ACHN (cell line): ENCODE results near the gene ZSCAN22.

Source experiments
- DNase-seq: peaks from one replicate; pipeline ENCODE4 v3.0.0-alpha.2; 2015
- in situ Hi-C: cut with HindIII; loops from 2 replicates; pipeline ENCODE4 v1.10.0; 2017; ENCODE audit warnings: low sequenced_read_pairs, low pct_ligation_motif_present, low pct_unique_long_range_greater_than_20kb

The ZSCAN22 gene

DNA sequence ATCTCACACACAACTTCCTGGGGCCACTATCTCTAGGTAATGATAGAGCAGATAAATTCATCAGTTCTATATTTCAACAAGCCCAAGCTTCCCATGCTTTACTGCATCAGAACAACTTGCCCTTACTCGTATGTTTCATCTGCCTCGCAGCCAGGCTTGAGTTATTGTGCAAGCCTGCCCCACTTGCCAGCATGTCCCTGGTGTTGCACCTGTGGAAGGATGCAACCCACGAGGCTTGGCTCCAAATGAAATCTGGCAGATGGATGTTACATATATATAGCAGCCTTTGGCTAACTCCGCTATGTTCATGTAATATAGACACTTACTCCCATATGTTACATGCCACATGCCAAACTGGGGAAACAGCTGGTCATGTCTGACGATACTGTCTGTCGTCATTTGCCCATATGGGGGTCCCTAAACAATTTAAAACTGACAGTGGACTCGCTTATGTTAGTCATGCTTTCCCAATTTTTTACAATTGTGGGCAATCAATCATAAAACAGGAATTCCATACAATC lies 15.4 kb upstream of the ZSCAN22 start:
- DNase-seq, result no peak
- in situ Hi-C loops, result no loop called here

DNA sequence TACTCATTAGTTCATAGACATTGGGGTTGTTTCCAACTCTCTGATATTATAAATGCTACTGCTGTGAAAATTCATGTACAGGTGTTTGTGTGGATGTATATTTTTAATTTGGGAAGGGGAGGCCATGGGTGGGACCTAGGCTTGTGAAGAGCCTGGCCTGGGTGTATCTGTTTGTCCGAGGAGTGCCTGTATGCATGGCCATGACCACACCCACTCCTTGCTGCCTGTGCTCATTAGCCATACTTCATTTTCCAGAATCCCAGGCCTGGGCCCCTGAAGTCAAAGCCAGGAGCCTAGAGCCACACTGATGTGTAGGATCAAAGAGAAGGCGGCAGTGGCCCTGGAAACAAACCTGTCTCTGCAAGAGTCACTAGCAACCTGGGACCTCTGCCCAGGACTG lies 11.2 kb upstream of the ZSCAN22 start:
- in situ Hi-C loops, result no loop called here
- DNase-seq, result no peak

DNA sequence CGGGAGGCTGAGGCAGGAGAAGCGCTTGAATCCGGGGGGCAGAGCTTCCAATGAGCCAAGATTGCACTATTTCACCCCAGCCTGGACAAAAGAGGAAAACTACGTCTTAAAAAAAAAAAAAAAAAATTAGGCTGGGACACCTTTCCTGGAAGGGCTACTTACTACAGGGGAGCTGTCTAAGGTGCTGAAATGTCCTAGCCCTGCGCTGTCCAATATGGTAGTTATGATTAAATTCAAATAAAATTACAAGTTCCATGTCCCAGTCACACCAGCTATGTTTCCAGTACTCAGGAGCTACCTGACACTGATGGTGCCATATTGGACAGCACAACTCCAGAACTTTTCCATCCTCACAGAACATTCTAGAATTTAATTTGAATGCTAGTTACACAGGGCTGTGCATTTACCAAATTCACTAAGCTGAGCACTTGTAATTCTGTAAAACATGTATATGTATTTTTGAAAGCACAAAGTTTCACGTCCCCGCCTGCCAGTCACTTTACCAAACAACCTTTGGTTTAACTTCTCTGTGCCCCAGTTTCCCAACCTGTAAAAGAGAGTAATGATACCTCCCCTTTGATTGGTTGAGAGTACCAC lies 9.2 kb upstream of the ZSCAN22 start:
- in situ Hi-C loops, result no loop called here
- peak; percentile 55 for DNase-seq

DNA sequence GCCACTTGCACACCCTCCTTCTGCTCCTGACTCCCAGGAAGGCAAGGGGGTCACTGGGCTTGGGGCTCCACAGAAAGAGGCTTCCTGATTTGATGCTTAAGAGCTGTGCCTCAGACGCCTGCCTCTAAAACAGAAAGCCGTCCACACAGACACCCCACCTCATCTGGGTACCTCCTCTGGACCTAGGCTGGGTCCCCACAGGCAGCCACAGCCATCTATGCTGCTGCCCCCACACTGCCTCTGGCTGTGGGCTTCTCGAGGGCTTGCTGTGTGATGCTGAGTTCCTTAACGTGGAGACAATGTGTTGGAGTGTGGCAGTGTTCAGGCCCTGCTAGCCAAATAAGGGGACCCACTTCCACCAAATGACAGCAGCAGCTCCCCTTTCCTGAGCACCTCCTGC lies 8.5 kb upstream of the ZSCAN22 start:
- DNase-seq, result no peak
- in situ Hi-C loops, result no loop called here

DNA sequence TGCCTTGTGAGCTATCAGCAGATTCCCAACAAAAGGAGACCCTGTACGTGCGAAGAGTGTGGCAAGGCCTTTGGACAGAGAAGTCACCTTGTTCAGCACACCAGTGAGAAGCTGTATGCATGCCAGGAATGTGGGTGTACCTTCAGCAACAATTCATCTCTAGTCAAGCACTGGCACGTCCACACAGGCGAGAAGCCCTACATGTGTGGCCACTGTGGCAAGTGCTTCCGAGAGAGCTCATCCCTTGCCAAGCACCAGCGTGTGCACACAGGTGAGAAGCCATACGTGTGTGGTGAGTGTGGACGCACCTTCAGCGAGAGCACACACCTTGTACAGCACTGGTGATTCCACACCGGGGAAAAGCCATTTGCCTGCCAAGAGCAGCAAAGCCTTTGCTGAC lies 7.6 kb upstream of the ZSCAN22 start:
- in situ Hi-C loops, result no loop called here
- DNase-seq, result no peak

DNA sequence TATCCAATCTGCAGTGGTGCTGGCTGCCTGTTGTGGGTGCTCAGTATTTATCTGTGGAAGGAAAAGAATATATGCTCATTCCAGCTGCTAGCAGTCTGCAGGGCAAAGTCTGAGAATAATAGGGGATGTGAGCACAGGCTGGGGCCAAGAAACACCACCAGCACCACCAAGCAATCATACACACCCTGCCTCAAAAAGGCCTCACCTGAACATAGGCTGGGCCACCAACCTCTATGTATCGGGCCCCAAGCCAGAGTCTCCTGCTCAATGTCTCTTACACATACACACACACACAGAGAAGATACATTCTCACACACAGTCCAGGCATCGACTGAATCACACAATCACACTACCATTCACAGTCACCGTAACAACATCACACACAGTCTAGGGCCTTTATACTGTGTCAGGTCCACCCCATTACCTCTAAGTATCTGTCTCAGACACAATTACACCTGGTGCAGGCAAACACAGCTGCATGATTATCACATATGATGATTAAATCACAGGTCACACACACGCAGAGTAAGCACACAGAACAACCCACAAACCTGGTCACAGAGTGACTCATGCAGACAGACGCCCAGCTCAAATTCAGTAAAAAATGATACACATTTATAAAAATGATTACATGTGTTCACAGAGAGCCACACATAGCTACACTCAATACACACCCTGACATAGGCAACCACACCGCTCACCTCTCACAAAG lies 1.3 kb upstream of the ZSCAN22 start:
- in situ Hi-C loops, result no loop called here
- DNase-seq, result no peak

DNA sequence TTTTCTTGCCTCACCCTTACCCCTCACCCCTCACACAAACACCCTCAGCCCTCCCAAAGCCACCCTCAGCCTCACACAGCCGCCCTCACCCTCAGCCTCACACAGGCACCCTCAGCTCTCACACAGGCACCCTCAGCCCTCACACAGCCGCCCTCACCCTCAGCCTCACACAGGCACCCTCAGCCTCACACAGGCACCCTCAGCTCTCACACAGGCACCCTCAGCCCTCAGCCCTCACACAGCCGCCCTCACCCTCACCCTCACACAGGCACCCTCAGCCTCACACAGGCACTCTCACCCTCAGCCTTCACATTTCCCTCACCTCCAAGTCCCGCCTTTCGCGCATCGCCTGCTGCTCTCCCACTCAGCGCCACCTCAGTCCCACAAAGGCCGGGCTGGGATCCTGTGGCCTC lies 287 bp upstream of the ZSCAN22 start:
- no peak for DNase-seq
- in situ Hi-C loops, result no loop called here

DNA sequence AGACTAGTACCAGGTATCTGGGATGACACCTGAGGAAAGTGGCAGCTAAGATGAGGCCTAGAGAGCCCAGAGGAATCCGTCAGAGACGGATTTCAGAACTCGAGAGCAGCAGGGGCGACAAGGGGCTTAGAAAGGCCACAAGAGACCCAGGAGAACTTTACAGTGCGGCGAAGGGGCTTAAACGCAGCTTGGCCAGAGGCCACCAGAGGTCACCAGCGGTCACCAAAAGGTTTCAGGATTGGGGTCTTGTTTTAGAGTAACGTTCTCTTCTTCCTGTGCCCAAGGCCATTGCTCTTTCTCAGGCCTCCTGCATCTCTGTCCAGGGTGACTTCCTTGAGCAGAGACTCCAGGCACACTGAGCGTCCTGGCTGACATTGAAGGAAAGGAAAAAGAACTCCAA lies 2.2 kb downstream of the ZSCAN22 start:
- in situ Hi-C loops, result no loop called here
- DNase-seq, result no peak

DNA sequence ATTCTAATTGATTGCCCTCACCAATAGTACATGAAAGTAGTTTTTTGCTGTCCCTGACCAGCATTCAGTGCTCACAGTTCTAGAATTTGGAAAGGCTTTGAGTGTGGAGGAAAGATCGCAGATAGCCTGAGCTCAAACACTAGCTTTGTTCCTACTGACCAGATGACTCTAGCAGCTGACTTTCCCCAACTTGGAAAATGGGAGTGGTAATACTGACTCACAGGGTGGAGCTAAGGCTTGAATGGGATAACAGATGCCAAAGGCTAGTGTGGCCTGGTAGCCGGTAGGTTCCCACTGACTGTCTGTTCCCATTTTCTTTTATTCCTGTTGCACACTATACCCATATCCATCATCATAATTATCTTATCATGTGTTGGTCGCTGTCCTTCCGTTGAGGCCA lies 3.7 kb downstream of the ZSCAN22 start:
- in situ Hi-C loops, result no loop called here
- DNase-seq, result no peak

DNA sequence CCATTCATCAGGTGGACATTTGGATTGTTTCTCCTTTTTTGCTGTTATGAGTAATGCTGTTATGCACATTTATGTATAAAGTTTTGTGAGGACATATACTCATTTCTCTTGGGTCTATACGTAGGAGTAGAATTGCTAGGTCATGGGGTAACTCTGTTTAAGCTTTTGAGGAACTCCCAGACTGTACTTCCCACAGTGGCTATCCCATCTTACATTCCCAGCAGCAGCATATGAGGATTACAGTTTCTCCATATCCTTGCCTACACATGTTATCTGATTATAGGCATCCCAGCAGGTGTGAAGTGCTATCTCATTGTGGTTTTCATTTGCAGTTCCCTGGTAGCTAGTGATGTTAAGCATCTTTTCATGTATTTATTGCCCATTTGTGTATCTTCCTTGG lies 5.9 kb downstream of the ZSCAN22 start:
- in situ Hi-C loops, result no loop called here
- no peak for DNase-seq

DNA sequence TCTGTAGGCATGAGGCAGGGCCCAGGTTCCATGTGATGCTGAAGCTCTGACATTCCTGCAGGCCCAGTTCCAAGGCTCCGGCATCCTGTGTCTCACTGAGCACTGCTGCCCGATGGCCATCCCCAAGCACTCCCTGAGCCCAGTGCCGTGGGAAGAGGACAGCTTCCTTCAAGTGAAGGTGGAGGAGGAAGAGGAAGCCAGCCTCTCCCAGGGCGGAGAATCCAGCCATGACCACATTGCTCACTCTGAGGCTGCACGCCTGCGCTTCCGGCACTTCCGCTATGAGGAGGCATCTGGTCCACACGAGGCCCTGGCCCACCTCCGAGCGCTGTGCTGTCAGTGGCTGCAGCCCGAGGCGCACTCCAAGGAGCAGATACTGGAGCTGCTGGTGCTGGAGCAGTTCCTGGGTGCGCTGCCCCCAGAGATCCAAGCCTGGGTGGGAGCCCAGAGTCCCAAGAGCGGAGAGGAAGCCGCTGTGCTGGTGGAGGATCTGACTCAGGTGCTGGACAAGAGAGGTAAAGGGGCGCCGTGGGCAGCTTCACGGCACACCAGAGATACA lies 8.0 kb downstream of the ZSCAN22 start:
- no peak for DNase-seq
- in situ Hi-C loops, result no loop called here

DNA sequence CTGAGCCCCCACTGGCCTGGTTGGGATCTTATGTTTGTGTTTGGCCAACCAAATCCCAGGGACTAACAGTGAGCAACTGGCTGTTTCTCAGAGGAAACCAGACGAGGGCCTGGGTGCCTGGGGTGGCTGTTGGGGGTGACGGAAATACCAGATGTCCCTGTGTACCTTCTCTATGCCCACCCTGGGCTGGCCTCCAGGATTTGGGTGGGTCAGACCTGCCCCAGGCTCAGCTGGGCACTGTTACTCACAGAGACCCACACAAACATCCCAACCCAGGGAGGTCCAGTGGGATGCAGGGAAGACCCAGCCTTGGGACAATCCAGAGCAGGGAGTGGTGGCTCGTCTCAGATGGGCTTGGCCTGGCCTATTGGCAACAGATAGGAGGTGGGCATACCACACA lies 8.8 kb downstream of the ZSCAN22 start:
- DNase-seq, result no peak
- in situ Hi-C loops, result no loop called here

DNA sequence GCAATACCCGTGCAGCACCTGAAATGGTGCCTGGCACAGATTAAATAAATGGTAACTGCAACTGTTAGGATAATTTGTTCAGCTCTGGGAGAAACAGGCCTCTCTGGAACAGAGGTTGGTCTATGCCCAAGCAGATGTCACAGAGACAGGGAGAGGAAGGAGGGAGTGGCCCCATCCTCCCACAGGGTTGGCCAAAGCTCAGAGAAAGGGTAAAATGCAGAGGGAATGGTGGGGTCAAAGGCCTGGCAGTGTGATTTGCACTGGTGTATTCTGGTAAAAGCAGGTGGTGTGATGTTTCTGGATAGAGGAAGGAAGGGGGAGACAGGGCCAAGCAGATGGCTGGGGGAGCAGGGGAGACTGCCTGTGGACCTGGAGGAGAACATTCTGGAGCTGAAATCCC lies 9.4 kb downstream of the ZSCAN22 start:
- no peak for DNase-seq
- in situ Hi-C loops, result no loop called here

DNA sequence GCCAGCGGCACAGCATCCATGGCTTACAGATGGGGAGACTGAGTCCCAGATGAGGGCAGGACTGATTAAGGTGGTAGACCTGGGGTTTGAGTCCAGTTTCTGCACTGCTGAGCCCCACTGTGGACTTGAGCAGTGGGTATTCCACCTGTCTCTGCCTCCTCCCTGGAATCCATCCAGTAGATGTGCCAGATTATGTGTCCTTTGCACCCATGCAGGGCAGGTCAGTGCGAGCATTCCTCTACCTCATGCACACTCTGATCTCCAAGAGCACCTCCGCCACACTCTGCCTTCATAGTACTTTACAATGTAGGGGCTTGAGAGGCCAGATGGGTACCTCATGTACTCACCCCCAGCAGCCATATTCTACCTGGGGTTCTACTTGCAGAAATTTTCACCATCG lies 10.0 kb downstream of the ZSCAN22 start:
- in situ Hi-C loops, result no loop called here
- DNase-seq, result no peak

DNA sequence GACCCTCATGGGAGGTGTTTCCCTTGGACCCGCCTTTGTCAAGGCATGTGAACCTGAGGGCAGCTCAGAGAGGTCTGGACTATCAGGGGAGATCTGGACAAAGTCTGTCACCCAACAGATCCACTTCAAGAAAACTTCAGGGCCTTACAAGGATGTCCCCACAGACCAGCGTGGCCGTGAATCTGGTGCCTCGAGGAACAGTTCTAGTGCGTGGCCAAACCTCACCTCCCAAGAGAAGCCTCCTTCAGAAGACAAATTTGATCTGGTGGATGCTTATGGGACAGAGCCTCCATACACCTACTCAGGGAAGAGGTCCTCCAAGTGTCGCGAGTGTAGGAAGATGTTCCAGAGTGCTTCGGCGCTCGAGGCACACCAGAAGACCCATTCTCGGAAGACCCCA lies 11.5 kb downstream of the ZSCAN22 start:
- no peak for DNase-seq
- in situ Hi-C loops, result no loop called here

DNA sequence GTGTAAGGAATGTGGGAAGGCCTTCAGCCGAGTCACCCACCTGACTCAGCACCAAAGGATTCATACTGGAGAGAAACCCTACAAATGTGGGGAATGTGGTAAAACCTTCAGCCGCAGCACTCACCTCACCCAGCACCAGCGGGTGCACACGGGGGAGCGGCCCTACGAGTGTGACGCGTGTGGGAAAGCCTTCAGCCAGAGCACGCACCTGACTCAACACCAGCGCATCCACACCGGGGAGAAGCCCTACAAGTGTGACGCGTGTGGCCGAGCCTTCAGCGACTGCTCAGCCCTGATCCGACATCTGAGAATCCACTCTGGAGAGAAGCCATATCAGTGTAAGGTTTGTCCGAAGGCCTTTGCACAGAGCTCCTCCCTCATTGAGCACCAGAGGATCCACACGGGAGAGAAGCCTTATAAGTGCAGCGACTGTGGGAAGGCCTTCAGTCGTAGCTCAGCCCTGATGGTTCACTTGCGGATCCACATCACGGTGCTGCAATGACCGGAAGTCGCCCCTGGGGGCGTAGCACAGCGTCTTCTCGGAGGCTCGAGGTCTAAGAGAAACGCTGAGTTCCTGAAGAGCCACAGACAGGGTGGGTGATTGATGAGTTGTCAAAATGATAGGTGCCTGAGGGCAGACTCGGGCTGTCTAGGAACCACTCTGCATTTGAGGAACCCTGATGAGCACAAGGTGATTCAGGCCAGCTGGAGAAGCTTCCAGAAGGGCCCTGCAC lies 12.2 kb downstream of the ZSCAN22 start:
- in situ Hi-C loops, result no loop called here
- no peak for DNase-seq

DNA sequence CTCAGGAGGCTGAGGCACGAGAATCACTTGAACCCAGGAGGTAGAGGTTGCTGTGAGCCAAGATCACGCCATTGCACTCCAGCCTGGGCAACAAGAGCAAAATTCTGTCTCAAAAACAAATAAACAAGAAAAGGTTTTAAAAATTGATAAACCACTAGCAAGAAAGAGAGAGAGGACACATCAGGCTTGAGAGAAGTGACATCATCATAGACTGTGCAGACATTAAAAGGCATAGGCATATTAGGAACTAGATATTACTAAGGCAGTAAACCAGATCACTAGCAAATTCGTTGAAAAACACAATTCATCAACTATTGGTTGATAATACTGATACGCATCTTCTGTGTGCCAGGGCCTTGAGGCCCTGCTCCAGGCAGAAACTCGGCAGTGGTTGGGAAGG lies 18.8 kb downstream of the ZSCAN22 start:
- in situ Hi-C loops, result no loop called here
- DNase-seq, result no peak

DNA sequence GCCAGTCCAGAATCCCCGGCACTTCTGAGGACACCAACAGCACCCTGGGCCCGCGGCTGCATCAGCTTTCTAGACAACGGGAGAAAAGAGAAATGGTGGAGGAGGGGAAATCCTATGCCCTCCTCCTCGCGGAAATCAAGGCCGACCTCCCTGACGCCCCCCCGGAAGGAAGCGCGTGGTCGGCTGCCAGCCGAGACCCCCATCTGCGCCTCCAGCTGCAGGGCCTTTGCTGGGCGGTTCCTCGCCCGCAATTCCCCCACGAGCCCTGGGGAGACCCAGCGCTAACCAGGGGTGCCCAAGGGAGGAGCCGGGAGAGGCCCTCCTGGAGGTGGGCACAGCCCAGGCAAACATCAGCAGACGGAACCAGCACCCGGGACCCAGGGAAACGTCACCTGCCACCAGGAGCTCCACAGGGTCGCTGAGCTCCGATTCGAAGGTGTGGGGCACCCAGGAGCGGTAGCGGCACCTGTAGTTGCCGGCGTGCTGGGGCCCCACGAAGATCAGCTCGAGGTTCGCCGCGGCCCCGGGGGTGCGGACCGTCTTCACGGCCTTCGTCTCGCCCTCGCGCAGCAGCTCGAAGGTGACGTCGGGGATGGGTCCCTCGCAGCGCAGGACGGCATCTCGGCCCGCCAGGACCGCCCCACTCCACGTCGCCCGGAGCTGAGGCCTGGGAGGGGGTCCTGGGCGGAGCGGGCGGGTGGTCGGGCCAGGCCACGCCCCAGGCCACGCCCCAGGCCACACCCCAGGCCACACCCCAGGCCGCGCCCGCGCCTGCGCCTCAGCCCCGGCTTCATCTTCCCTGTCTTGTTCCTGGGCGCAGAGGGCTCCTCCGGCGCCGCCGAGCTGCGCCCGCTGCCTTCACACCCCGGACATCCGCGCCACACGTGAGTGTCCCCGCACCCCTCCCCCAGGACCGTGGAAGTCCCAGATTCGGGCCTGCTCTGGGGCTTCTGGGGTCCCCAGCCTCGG lies 20.5 kb downstream of the ZSCAN22 start:
- in situ Hi-C loops, result no loop called here
- DNase-seq, result peak; percentile 12
